ENCODE results near the gene TAS2R16.

DNA sequence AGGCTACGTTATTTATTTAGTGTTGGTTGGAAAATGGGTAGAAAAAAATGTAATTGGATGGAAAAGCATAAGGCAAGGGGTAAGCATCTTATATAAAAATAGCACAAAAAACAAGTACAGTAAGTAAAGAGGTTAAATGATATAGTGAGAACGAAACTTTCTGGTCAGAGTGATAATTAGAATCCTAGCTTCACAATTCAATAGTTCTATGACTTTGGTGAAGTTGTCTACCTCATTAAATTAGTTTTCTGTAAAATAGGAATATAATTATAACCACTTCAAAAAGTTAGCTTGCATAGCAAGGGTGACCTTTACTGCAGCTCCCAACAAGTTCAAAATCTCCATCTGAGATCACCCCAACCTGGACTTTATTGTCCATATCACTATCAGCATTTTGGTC is 30.8 kb upstream of the TAS2R16 start:
- TF ChIP-seq SALL1 (CRISPR knock-in tag; IDR thresholded peaks at IDR 0.05), result no peak
- no peak for TF ChIP-seq KLF16 (CRISPR knock-in tag; IDR thresholded peaks at IDR 0.05)
- no peak for TF ChIP-seq CTCF (CRISPR knock-in tag; IDR thresholded peaks at IDR 0.05)
- TF ChIP-seq, protein P1, sequence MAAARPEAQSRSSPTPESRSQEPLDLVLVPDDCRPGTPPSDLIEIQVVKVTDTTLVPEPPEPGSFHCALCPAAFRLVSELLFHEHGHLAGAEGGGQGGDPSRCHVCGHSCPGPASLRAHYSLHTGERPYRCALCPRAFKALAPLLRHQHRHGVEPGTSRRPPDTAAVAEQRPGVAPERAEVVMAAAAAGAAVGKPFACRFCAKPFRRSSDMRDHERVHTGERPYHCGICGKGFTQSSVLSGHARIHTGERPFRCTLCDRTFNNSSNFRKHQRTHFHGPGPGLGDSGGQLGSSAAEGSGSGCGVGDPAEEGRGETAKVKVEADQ (CRISPR knock-in tag; IDR thresholded peaks at IDR 0.05; ENCODE audit: borderline replicate concordance), result no peak
- TF ChIP-seq, protein P2, sequence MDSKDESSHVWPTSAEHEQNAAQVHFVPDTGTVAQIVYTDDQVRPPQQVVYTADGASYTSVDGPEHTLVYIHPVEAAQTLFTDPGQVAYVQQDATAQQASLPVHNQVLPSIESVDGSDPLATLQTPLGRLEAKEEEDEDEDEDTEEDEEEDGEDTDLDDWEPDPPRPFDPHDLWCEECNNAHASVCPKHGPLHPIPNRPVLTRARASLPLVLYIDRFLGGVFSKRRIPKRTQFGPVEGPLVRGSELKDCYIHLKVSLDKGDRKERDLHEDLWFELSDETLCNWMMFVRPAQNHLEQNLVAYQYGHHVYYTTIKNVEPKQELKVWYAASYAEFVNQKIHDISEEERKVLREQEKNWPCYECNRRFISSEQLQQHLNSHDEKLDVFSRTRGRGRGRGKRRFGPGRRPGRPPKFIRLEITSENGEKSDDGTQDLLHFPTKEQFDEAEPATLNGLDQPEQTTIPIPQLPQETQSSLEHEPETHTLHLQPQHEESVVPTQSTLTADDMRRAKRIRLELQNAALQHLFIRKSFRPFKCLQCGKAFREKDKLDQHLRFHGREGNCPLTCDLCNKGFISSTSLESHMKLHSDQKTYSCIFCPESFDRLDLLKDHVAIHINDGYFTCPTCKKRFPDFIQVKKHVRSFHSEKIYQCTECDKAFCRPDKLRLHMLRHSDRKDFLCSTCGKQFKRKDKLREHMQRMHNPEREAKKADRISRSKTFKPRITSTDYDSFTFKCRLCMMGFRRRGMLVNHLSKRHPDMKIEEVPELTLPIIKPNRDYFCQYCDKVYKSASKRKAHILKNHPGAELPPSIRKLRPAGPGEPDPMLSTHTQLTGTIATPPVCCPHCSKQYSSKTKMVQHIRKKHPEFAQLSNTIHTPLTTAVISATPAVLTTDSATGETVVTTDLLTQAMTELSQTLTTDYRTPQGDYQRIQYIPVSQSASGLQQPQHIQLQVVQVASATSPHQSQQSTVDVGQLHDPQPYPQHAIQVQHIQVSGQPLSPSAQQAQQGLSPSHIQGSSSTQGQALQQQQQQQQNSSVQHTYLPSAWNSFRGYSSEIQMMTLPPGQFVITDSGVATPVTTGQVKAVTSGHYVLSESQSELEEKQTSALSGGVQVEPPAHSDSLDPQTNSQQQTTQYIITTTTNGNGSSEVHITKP (CRISPR knock-in tag; IDR thresholded peaks at IDR 0.05; ENCODE audit: low read depth), result no peak

All from HepG2 (cell line).